HepG2 (cell line): Measurements from ENCODE around the gene TNFAIP2. TPM values are rescaled to one million over a fixed set of nuclear protein-coding genes. Genes with fewer than 3 reads are reported as not detected.

Experiments
- DMAP1 ChIP-seq: IDR thresholded peaks from 2 replicates; pipeline ENCODE4 v1.6.1; 2016
- EEA1 ChIP-seq: sonication (generic); formaldehyde crosslinking; IDR thresholded peaks from 2 replicates; pipeline ENCODE4 v1.5.1; 2020; ENCODE audit warnings: mild to moderate bottlenecking, missing genetic modification reagents, borderline replicate concordance
- FLYWCH1 ChIP-seq: sonication (generic); formaldehyde crosslinking; IDR thresholded peaks from 2 replicates; pipeline ENCODE4 v1.8.1; 2023; ENCODE audit warnings: mild to moderate bottlenecking, missing genetic modification reagents
- HNRNPLL ChIP-seq: fragments of 200-400 bp; formaldehyde crosslinking; IDR thresholded peaks from 2 replicates; pipeline ENCODE4 v1.6.1; 2017; ENCODE audit warnings: mild to moderate bottlenecking, low read depth, low read length; ENCODE audit not compliant: poor library complexity, severe bottlenecking
- JARID2 ChIP-seq: sonication (generic); formaldehyde crosslinking; IDR thresholded peaks from 2 replicates; pipeline ENCODE4 v1.8.1; 2023; ENCODE audit warnings: missing genetic modification reagents, inconsistent platforms; ENCODE audit not compliant: insufficient replicate concordance
- KMT2A ChIP-seq: sonication (generic); formaldehyde crosslinking; IDR thresholded peaks from 2 replicates; pipeline ENCODE4 v1.4.0; 2020; ENCODE audit warnings: missing genetic modification reagents
- MZF1 ChIP-seq: sonication (generic); formaldehyde crosslinking; IDR thresholded peaks from 2 replicates; pipeline ENCODE4 v1.8.1; 2023; ENCODE audit warnings: mild to moderate bottlenecking, missing genetic modification reagents, borderline replicate concordance
- POGZ ChIP-seq: sonication (generic); formaldehyde crosslinking; IDR thresholded peaks from 2 replicates; pipeline ENCODE4 v1.4.0; 2020; ENCODE audit warnings: mild to moderate bottlenecking, missing genetic modification reagents
- TAF1 ChIP-seq: sonication (generic); formaldehyde crosslinking; IDR thresholded peaks from 2 replicates; pipeline ENCODE4 v1.4.0; 2020; ENCODE audit warnings: missing genetic modification reagents
- TOE1 ChIP-seq: sonication (generic); formaldehyde crosslinking; IDR thresholded peaks from 2 replicates; pipeline ENCODE4 v1.4.0; 2020; ENCODE audit warnings: mild to moderate bottlenecking, missing genetic modification reagents
- ZNF235 ChIP-seq: sonication (generic); formaldehyde crosslinking; IDR thresholded peaks from 2 replicates; pipeline ENCODE4 v1.8.1; 2023; ENCODE audit warnings: mild to moderate bottlenecking, missing genetic modification reagents, borderline replicate concordance
- ZNF33A ChIP-seq: sonication (generic); formaldehyde crosslinking; IDR thresholded peaks from 2 replicates; pipeline ENCODE4 v1.5.1; 2020; ENCODE audit warnings: missing genetic modification reagents, mild to moderate bottlenecking, moderate library complexity, borderline replicate concordance
- ZNF350 ChIP-seq: sonication (generic); formaldehyde crosslinking; IDR thresholded peaks from 2 replicates; pipeline ENCODE4 v1.4.0; 2020; ENCODE audit warnings: mild to moderate bottlenecking, low read depth, missing genetic modification reagents, borderline replicate concordance
- ZNF564 ChIP-seq: sonication (generic); formaldehyde crosslinking; IDR thresholded peaks from 2 replicates; pipeline ENCODE4 v1.8.1; 2023; ENCODE audit warnings: mild to moderate bottlenecking, missing genetic modification reagents
- ZNF646 ChIP-seq: sonication (generic); formaldehyde crosslinking; IDR thresholded peaks from 2 replicates; pipeline ENCODE4 v1.9.0; 2021; ENCODE audit warnings: mild to moderate bottlenecking, missing genetic modification reagents
- ZSCAN21 ChIP-seq: sonication (generic); formaldehyde crosslinking; IDR thresholded peaks from 2 replicates; pipeline ENCODE4 v1.8.0; 2022; ENCODE audit warnings: mild to moderate bottlenecking, missing genetic modification reagents, moderate library complexity, borderline replicate concordance
- polyA plus RNA-seq, 8 experiments: library from polyadenylated mRNA; depleted of rRNA in 3 of 8; stranded (reverse) in 7 of 8; unstranded in 1 of 8; fragments of >200 nt; fragmentation: Illumina TruSeq in 4 of 8; extraction: Trizol in 4 of 8; gene quantifications; 2 replicates each; pipeline versions ENCODE4 v1.2.1 to v1.2.3, GENCODE V29; 2011 to 2016; ENCODE audit warnings: low read depth in 4 of 8, missing spikeins in 1 of 8, mixed read lengths in 1 of 8; ENCODE audit not compliant: insufficient read depth in 1 of 8
- total RNA-seq, 5 experiments: library from RNA; depleted of rRNA; stranded (reverse); fragments of >200 nt; fragmentation: Illumina TruSeq; extraction: Trizol; gene quantifications; 2 replicates each; pipeline ENCODE4 v1.2.3, GENCODE V29; 2016; ENCODE audit warnings: low read depth in 1 of 5
- TF ChIP-seq, protein P1 (sequence below): IDR thresholded peaks from 2 replicates; pipeline ENCODE4 v1.6.1; 2016

Gene TNFAIP2
- total and polyA plus RNA-seq, 2 of the 13 experiments (the other 11 are each of a cell fraction or from before 2014, with no cell fraction given): 0.46 to 1.5 TPM

- TF ChIP-seq HNRNPLL (peak; percentile 92), ZNF350 (CRISPR knock-in tag) (no peak), EEA1 (CRISPR knock-in tag) (no peak), FLYWCH1 (CRISPR knock-in tag) (no peak), DMAP1 (CRISPR knock-in tag) (no peak), TAF1 (CRISPR knock-in tag) (no peak), KMT2A (CRISPR knock-in tag) (no peak), JARID2 (no peak), ZNF33A (CRISPR knock-in tag) (no peak), ZSCAN21 (no peak), MZF1 (no peak), ZNF564 (CRISPR knock-in tag) (no peak), ZNF235 (CRISPR knock-in tag) (0 out of 2 replicates have a peak, but pooled peaks have one; percentile 21), TOE1 (CRISPR knock-in tag) (no peak), ZNF646 (CRISPR knock-in tag) (no peak), POGZ (CRISPR knock-in tag) (no peak)
- TF ChIP-seq, protein P1, sequence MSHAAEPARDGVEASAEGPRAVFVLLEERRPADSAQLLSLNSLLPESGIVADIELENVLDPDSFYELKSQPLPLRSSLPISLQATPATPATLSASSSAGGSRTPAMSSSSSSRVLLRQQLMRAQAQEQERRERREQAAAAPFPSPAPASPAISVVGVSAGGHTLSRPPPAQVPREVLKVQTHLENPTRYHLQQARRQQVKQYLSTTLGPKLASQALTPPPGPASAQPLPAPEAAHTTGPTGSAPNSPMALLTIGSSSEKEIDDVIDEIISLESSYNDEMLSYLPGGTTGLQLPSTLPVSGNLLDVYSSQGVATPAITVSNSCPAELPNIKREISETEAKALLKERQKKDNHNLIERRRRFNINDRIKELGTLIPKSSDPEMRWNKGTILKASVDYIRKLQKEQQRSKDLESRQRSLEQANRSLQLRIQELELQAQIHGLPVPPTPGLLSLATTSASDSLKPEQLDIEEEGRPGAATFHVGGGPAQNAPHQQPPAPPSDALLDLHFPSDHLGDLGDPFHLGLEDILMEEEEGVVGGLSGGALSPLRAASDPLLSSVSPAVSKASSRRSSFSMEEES (CRISPR knock-in tag): no peak
Measured at GRCh38 chr14:103126873-103127304, 3.6 kb downstream of the TNFAIP2 start (continued).
